Endothelial cell of umbilical vein (primary cell): Measurements from ENCODE around the gene TEX36. TPM values are rescaled to one million over a fixed set of nuclear protein-coding genes. Genes with fewer than 3 reads are reported as not detected.
"Not testable (repeated sequence)": the region's sequence is repeated elsewhere in the genome, so short reads cannot be mapped to it uniquely, and the experiment has no call there.

Source experiments
- BruUV-seq: library from RNA; stranded (reverse); fragments of 400-500 nt; replicated peaks from 2 replicates; lab custom pipeline; 2021; lab: Mats Ljungman, UMichigan
- CTCF ChIA-PET: fragments of 300-600, 350-600 bp; sonication (Branson Sonifier 250); formaldehyde crosslinking; loops from one replicate; lab custom pipeline; 2021; ENCODE audit warnings: antibody characterized with exemption, inconsistent platforms; lab: Charles Lee
- POLR2A ChIA-PET: fragments of 300-600, 350-600 bp; sonication (Branson Sonifier 250); formaldehyde crosslinking; loops from one replicate; lab custom pipeline; 2021; ENCODE audit warnings: antibody characterized with exemption, inconsistent platforms; lab: Charles Lee
- DNase-seq: peaks from one replicate; pipeline ENCODE4 v3.0.0-alpha.2; 2011; ENCODE audit warnings: low read depth, low spot score
- FAIRE-seq: peaks from 2 replicates; lab custom pipeline; 2011; peaks lifted over from hg19 to GRCh38; lab: Jason Lieb, UNC
- H2AFZ ChIP-seq: 2 replicates; pipeline ENCODE4 v1.6.0; 2012; ENCODE audit warnings: low read depth, low read length, control low read depth, inconsistent platforms
- H3K27ac ChIP-seq: 2 replicates; pipeline ENCODE4 v1.5.1; 2011; ENCODE audit warnings: low read depth, mild to moderate bottlenecking, control low read depth, low read length, moderate library complexity; ENCODE audit not compliant: insufficient read depth
- H3K27me3 ChIP-seq, 2 experiments: 2 replicates each; pipeline versions ENCODE4 v1.6.0 to v1.6.1; 2011; ENCODE audit warnings: low read length in 2 of 2, mixed read lengths in 1 of 2; ENCODE audit not compliant: control insufficient read depth in 2 of 2, insufficient read depth in 2 of 2
- H3K36me3 ChIP-seq, 2 experiments: 2 replicates in 1 of 2; 3 replicates in 1 of 2; pipeline ENCODE4 v1.5.1; 2011; ENCODE audit warnings: low read length in 2 of 2, mild to moderate bottlenecking in 1 of 2, moderate library complexity in 1 of 2; ENCODE audit not compliant: control insufficient read depth in 2 of 2, insufficient read depth in 2 of 2; ENCODE audit errors: extremely low read depth in 1 of 2
- H3K4me1 ChIP-seq: 3 replicates; pipeline ENCODE4 v1.5.1; 2011; ENCODE audit warnings: mild to moderate bottlenecking, low read length; ENCODE audit not compliant: control insufficient read depth, insufficient read depth; ENCODE audit errors: extremely low read depth
- H3K4me2 ChIP-seq: 2 replicates; pipeline ENCODE4 v1.6.1; 2011; ENCODE audit warnings: low read length, control low read depth, mixed read lengths; ENCODE audit not compliant: insufficient read depth
- H3K4me3 ChIP-seq, 3 experiments: fragments of 200-600 bp in 1 of 3; sonication (generic), shearing (Covaris generic) in 1 of 3; replicated peaks in 1 of 3; 2 replicates each; pipeline ENCODE4 v1.5.1; 2011 to 2016; ENCODE audit warnings: control low read depth in 3 of 3, low read length in 3 of 3, mild to moderate bottlenecking in 2 of 3, inconsistent platforms in 1 of 3, low read depth in 1 of 3, moderate library complexity in 1 of 3; ENCODE audit not compliant: insufficient read depth in 1 of 3
- H3K79me2 ChIP-seq: 2 replicates; pipeline ENCODE4 v1.6.0; 2012; ENCODE audit warnings: low read length, inconsistent platforms; ENCODE audit not compliant: control insufficient read depth, insufficient read depth
- H3K9ac ChIP-seq: replicated peaks from 2 replicates; pipeline ENCODE3; 2011; ENCODE audit warnings: low read length, control low read depth; ENCODE audit not compliant: insufficient read depth; ENCODE audit errors: extremely low read depth
- H3K9me1 ChIP-seq: replicated peaks from 3 replicates; pipeline ENCODE4 v1.6.0; 2011; ENCODE audit warnings: mild to moderate bottlenecking, low read length; ENCODE audit not compliant: control insufficient read depth, insufficient read depth; ENCODE audit errors: extremely low read depth
- H3K9me3 ChIP-seq: replicated peaks from 2 replicates; pipeline ENCODE4 v1.5.1; 2012; ENCODE audit warnings: low read length, inconsistent platforms; ENCODE audit not compliant: control insufficient read depth, insufficient read depth
- H4K20me1 ChIP-seq: replicated peaks from 2 replicates; pipeline ENCODE3; 2011; ENCODE audit warnings: mild to moderate bottlenecking, low read length; ENCODE audit not compliant: control insufficient read depth, insufficient read depth; ENCODE audit errors: extremely low read depth
- EZH2 ChIP-seq: IDR thresholded peaks from 2 replicates; pipeline ENCODE4 v1.6.1; 2012; ENCODE audit warnings: borderline replicate concordance, low read depth, mild to moderate bottlenecking, moderate library complexity, low read length, inconsistent platforms; ENCODE audit not compliant: severe bottlenecking
- FOS ChIP-seq: IDR thresholded peaks from 2 replicates; pipeline ENCODE4 v1.6.1; 2011; ENCODE audit warnings: mild to moderate bottlenecking, low read length, moderate library complexity, borderline replicate concordance; ENCODE audit not compliant: insufficient read depth
- GATA2 ChIP-seq: IDR thresholded peaks from 2 replicates; pipeline ENCODE4 v1.7.0; 2011; ENCODE audit warnings: low read depth, mild to moderate bottlenecking, moderate library complexity, mixed read lengths, low read length; ENCODE audit not compliant: insufficient read length, insufficient read depth
- JUN ChIP-seq: IDR thresholded peaks from 2 replicates; pipeline ENCODE4 v1.6.1; 2011; ENCODE audit warnings: borderline replicate concordance, low read depth; ENCODE audit not compliant: insufficient read length, insufficient read depth
- MYC ChIP-seq: IDR thresholded peaks from one replicate; pipeline ENCODE4 v1.6.1; 2011; ENCODE audit warnings: mild to moderate bottlenecking, low read depth, low read length
- POLR2A ChIP-seq: IDR thresholded peaks from 2 replicates; pipeline ENCODE4 v1.6.1; 2012; ENCODE audit warnings: low read depth, mild to moderate bottlenecking, control low read depth, low read length
- POLR2AphosphoS5 ChIP-seq: IDR thresholded peaks from 2 replicates; pipeline ENCODE4 v1.6.1; 2012; ENCODE audit warnings: low read depth, mild to moderate bottlenecking, control low read depth, low read length, moderate library complexity; ENCODE audit not compliant: insufficient read depth
- dilution Hi-C: fragments of 300-500 bp; cut with MboI; formaldehyde crosslinking; loops from one replicate; pipeline ENCODE4 v1.15.0; 2019; ENCODE audit warnings: low sequenced_read_pairs; ENCODE audit not compliant: extremely low pct_ligation_motif_present
- intact Hi-C: fragments of 100-400 bp; cut with micrococcal nuclease; formaldehyde crosslinking; loops from one replicate; pipeline ENCODE4 v1.10.0; 2022
- polyA plus RNA-seq, 4 experiments: library from polyadenylated mRNA; depleted of rRNA in 3 of 4; stranded (reverse) in 3 of 4; unstranded in 1 of 4; fragments of >200 nt; gene quantifications; 2 replicates each; pipeline versions ENCODE4 v1.2.1 to v1.2.3, GENCODE V29; 2011 to 2012; ENCODE audit warnings: missing spikeins in 1 of 4
- total RNA-seq: library from RNA; stranded (reverse); gene quantifications from 2 replicates; pipeline ENCODE4 v1.2.3, GENCODE V29; 2021
- TF ChIP-seq, protein P1 (sequence below), 2 donors: IDR thresholded peaks; 1 replicate in 1 of 2; 2 replicates in 1 of 2; pipeline ENCODE4 v1.5.1; 2011; ENCODE audit warnings: low read length in 2 of 2, mild to moderate bottlenecking in 2 of 2, moderate library complexity in 2 of 2, control low read depth in 1 of 2, inconsistent platforms in 1 of 2, low read depth in 1 of 2; ENCODE audit not compliant: insufficient read depth in 1 of 2; ENCODE audit errors: extremely low read depth in 1 of 2
- TF ChIP-seq, protein P2 (sequence below): IDR thresholded peaks from 2 replicates; pipeline ENCODE4 v1.6.1; 2011; ENCODE audit not compliant: insufficient read depth, insufficient read length

Gene TEX36
- total and polyA plus RNA-seq, 2 donors (not counting 3 experiments of a cell fraction or from before 2014, with no cell fraction given), result not detected

- no peak overlapping the region for H3K9ac ChIP-seq
- H3K9me1 ChIP-seq, result no peaks in the 10 kb centered on the region
- no peaks in the 10 kb centered on the region for H4K20me1 ChIP-seq
- no peak overlapping the region for H3K27ac ChIP-seq
- POLR2A ChIA-PET, result no interaction called here
- H2AFZ ChIP-seq, result no peak overlapping the region
- no peak for DNase-seq
- no TSS peak for BruUV-seq
- H3K9me3 ChIP-seq, result no peaks in the 10 kb centered on the region
- TF ChIP-seq, protein P1, sequence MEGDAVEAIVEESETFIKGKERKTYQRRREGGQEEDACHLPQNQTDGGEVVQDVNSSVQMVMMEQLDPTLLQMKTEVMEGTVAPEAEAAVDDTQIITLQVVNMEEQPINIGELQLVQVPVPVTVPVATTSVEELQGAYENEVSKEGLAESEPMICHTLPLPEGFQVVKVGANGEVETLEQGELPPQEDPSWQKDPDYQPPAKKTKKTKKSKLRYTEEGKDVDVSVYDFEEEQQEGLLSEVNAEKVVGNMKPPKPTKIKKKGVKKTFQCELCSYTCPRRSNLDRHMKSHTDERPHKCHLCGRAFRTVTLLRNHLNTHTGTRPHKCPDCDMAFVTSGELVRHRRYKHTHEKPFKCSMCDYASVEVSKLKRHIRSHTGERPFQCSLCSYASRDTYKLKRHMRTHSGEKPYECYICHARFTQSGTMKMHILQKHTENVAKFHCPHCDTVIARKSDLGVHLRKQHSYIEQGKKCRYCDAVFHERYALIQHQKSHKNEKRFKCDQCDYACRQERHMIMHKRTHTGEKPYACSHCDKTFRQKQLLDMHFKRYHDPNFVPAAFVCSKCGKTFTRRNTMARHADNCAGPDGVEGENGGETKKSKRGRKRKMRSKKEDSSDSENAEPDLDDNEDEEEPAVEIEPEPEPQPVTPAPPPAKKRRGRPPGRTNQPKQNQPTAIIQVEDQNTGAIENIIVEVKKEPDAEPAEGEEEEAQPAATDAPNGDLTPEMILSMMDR (IDR thresholded peaks at IDR 0.05; ENCODE audit: extremely low read depth in 1 of 2, insufficient read depth in 1 of 2, low read depth in 1 of 2, low read length in 2 of 2), result no peak
- no peak for TF ChIP-seq EZH2
- no peak for TF ChIP-seq MYC
- no peak for TF ChIP-seq GATA2
- TF ChIP-seq, protein P2, sequence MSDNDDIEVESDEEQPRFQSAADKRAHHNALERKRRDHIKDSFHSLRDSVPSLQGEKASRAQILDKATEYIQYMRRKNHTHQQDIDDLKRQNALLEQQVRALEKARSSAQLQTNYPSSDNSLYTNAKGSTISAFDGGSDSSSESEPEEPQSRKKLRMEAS, result no peak
- no peak for TF ChIP-seq FOS
- no peak for TF ChIP-seq POLR2A
- TF ChIP-seq POLR2AphosphoS5, result no peak
- no peak for TF ChIP-seq JUN
- intact Hi-C loops (no loop called here), dilution Hi-C loops (no loop called here)
- no peaks in the 10 kb centered on the region for H3K36me3 ChIP-seq
- H3K79me2 ChIP-seq, result no peaks in the 10 kb centered on the region
- CTCF ChIA-PET, result interaction anchor here (1.8 kb wide), 2 partner anchors 9 to 13 kb away, joined by 5 to 9 read pairs; no protein-coding TSS in a partner anchor
- H3K4me1 ChIP-seq, result no peaks in the 10 kb centered on the region
- H3K27me3 ChIP-seq, result peaks cover 2 to 4% of the 10 kb centered on the region in 2 experiments
- H3K4me3 ChIP-seq, result no peak overlapping the region
- H3K4me2 ChIP-seq, result no peak overlapping the region
- no peak for FAIRE-seq
These were observed 62.6 kb downstream of the TEX36 start for GRCh38 chr10:125620401-125620800.

DNA sequence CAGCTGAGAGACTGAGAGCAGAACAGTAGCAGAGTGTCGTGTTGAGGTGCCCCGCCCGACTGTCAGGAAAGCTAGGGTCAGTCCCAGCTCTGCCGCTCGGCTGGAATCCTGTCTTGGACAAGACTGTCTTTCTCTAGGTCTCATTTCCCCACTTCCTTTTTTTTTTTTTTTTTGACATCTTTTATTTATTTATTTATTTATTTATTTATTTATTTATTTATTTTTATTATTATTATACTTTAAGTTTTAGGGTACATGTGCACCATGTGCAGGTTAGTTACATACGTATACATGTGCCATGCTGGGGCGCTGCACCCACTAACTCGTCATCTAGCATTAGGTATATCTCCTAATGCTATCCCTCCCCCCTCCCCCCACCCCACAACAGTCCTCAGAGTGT is 69.9 kb downstream of the TEX36 start:
- POLR2A ChIA-PET, BruUV-seq, H3K9me1 ChIP-seq, H3K27ac ChIP-seq, H3K4me1 ChIP-seq, dilution Hi-C loops, H3K9me3 ChIP-seq, H3K4me3 ChIP-seq, H4K20me1 ChIP-seq, H3K36me3 ChIP-seq, FAIRE-seq, H3K79me2 ChIP-seq, H2AFZ ChIP-seq, H3K27me3 ChIP-seq, H3K9ac ChIP-seq, DNase-seq, H3K4me2 ChIP-seq, intact Hi-C loops: not testable (repeated sequence)
- CTCF ChIA-PET, result interaction anchor here (1.0 kb wide), 1 partner anchor 8 kb away, joined by 3 read pairs; no protein-coding TSS in a partner anchor
